GM23338 (cell line): Measurements from ENCODE around the gene ITGA2. TPM values are rescaled to one million over a fixed set of nuclear protein-coding genes. Genes with fewer than 3 reads are reported as not detected.

ENCODE experiments used
- ATAC-seq: fragments of 200-7000 bp; cut with Tn5 transposase; 3 replicates; pipeline ENCODE4 v1.9.1; 2020
- DNase-seq: peaks from one replicate; pipeline ENCODE4 v3.0.0-alpha.2; 2015; ENCODE audit warnings: low spot score
- H2AFZ ChIP-seq: fragments of 200-600 bp; sonication (generic); 2 replicates; pipeline ENCODE4 v1.8.0; 2016; ENCODE audit warnings: antibody characterized with exemption, mild to moderate bottlenecking, moderate library complexity
- H3F3A ChIP-seq: fragments of 200-600 bp; sonication (generic); replicated peaks from 2 replicates; pipeline ENCODE4 v1.8.0; 2017; ENCODE audit warnings: antibody characterized with exemption, mixed run types, low read depth
- H3K27ac ChIP-seq: fragments of 200-600 bp; sonication (generic); 2 replicates; pipeline ENCODE4 v1.6.1; 2016; ENCODE audit warnings: low read depth
- H3K27me3 ChIP-seq: fragments of 200-600 bp; sonication (generic); 2 replicates; pipeline ENCODE4 v1.8.0; 2016; ENCODE audit warnings: mild to moderate bottlenecking, mixed run types, moderate library complexity; ENCODE audit not compliant: insufficient read depth
- H3K36me3 ChIP-seq: fragments of 200-600 bp; sonication (generic); 2 replicates; pipeline ENCODE4 v1.8.0; 2016; ENCODE audit warnings: mild to moderate bottlenecking; ENCODE audit not compliant: insufficient read depth
- H3K4me1 ChIP-seq: fragments of 200-600 bp; sonication (generic); 2 replicates; pipeline ENCODE4 v1.8.0; 2016; ENCODE audit warnings: mild to moderate bottlenecking, moderate library complexity; ENCODE audit not compliant: insufficient read depth
- H3K4me2 ChIP-seq: fragments of 200-600 bp; sonication (generic); 2 replicates; pipeline ENCODE4 v1.7.1; 2017; ENCODE audit warnings: mixed run types
- H3K4me3 ChIP-seq: fragments of 200-600 bp; sonication (generic); 2 replicates; pipeline ENCODE4 v1.6.1; 2016; ENCODE audit warnings: mixed run types
- H3K79me2 ChIP-seq: fragments of 200-600 bp; sonication (generic); replicated peaks from 2 replicates; pipeline ENCODE4 v1.8.0; 2017; ENCODE audit warnings: mild to moderate bottlenecking; ENCODE audit not compliant: insufficient read depth
- H3K9me2 ChIP-seq: fragments of 200-600 bp; sonication (generic); 2 replicates; pipeline ENCODE4 v1.8.0; 2017; ENCODE audit not compliant: insufficient read depth
- H4K20me1 ChIP-seq: fragments of 200-600 bp; sonication (generic); replicated peaks from 2 replicates; pipeline ENCODE4 v1.8.0; 2017; ENCODE audit warnings: mild to moderate bottlenecking; ENCODE audit not compliant: insufficient read depth
- H3K27ac Mint-ChIP-seq: 2 replicates; pipeline ENCODE4 v1.8.0; 2020; ENCODE audit warnings: inconsistent platforms, mild to moderate bottlenecking, moderate library complexity, mixed read lengths
- H3K27me3 Mint-ChIP-seq: 3 replicates; pipeline ENCODE4 v1.8.0; 2022; ENCODE audit warnings: low read depth, mild to moderate bottlenecking, moderate library complexity, mixed read lengths, inconsistent platforms; ENCODE audit not compliant: insufficient read depth, poor library complexity
- H3K36me3 Mint-ChIP-seq: 3 replicates; pipeline ENCODE4 v1.8.0; 2021; ENCODE audit warnings: low read depth, mild to moderate bottlenecking, inconsistent platforms, moderate library complexity, mixed read lengths
- H3K4me1 Mint-ChIP-seq: 3 replicates; pipeline ENCODE4 v1.8.0; 2020; ENCODE audit warnings: mild to moderate bottlenecking, inconsistent platforms, mixed read lengths
- H3K4me3 Mint-ChIP-seq: 3 replicates; pipeline ENCODE4 v1.8.0; 2021; ENCODE audit warnings: moderate library complexity, mild to moderate bottlenecking, inconsistent platforms, mixed read lengths
- H3K9me3 Mint-ChIP-seq: 3 replicates; pipeline ENCODE4 v1.8.0; 2020; ENCODE audit warnings: moderate library complexity, mild to moderate bottlenecking, inconsistent platforms, mixed read lengths
- CREB1 ChIP-seq: fragments of 250-450 bp; sonication (Bioruptor Pico); IDR thresholded peaks from 2 replicates; pipeline ENCODE4 v1.5.0; 2020; ENCODE audit warnings: low read depth, mild to moderate bottlenecking, moderate library complexity
- CTCF ChIP-seq, 2 experiments: fragments of 200-600 bp in 1 of 2; sonication (generic) in 1 of 2; conservative IDR thresholded peaks; 2 replicates each; pipeline versions ENCODE4 v1.5.1 to v1.6.1; 2016 to 2017; ENCODE audit warnings: antibody characterized with exemption in 2 of 2, low read depth in 2 of 2, mild to moderate bottlenecking in 2 of 2, moderate library complexity in 1 of 2
- EZH2 ChIP-seq: fragments of 200-600 bp; sonication (generic); IDR thresholded peaks from one replicate; pipeline ENCODE4 v1.8.0; 2017; ENCODE audit warnings: antibody characterized with exemption, mild to moderate bottlenecking, low read depth; ENCODE audit not compliant: unreplicated experiment
- EZH2phosphoT487 ChIP-seq: fragments of 200-600 bp; sonication (generic); IDR thresholded peaks from one replicate; pipeline ENCODE4 v1.8.1; 2018; ENCODE audit warnings: antibody characterized with exemption; ENCODE audit not compliant: unreplicated experiment
- JUNB ChIP-seq: IDR thresholded peaks from one replicate; pipeline ENCODE4 v1.6.1; 2016; ENCODE audit warnings: antibody characterized with exemption; ENCODE audit not compliant: unreplicated experiment
- NANOG ChIP-seq: IDR thresholded peaks from 2 replicates; pipeline ENCODE4 v1.6.1; 2016; ENCODE audit warnings: antibody characterized with exemption, borderline replicate concordance
- POLR2AphosphoS5 ChIP-seq: IDR thresholded peaks from 2 replicates; pipeline ENCODE4 v1.6.1; 2016; ENCODE audit warnings: antibody characterized with exemption, low read depth
- REST ChIP-seq: IDR thresholded peaks from one replicate; pipeline ENCODE4 v1.6.1; 2018; ENCODE audit warnings: antibody characterized with exemption; ENCODE audit not compliant: unreplicated experiment
- STAT1 ChIP-seq: IDR thresholded peaks from one replicate; pipeline ENCODE4 v1.6.1; 2016; ENCODE audit warnings: antibody characterized with exemption; ENCODE audit not compliant: unreplicated experiment
- ZNF114 ChIP-seq: fragments of 250-450 bp; sonication (Bioruptor Pico); IDR thresholded peaks from 2 replicates; pipeline ENCODE4 v1.5.0; 2020; ENCODE audit warnings: mild to moderate bottlenecking, moderate library complexity
- ZNF331 ChIP-seq: fragments of 250-450 bp; sonication (Bioruptor Pico); IDR thresholded peaks from 2 replicates; pipeline ENCODE4 v1.5.0; 2020; ENCODE audit warnings: low read depth, mild to moderate bottlenecking, moderate library complexity
- polyA plus RNA-seq: library from polyadenylated mRNA; unstranded; fragments of >200 nt; fragmentation: Nextera tagmentation; extraction: Ambion mirVana; gene quantifications from 2 replicates; pipeline ENCODE4 v1.2.1, GENCODE V29; 2016
- total RNA-seq: library from RNA; depleted of rRNA; stranded (reverse); fragments of >200 nt; shearing (Covaris generic); gene quantifications from 2 replicates; pipeline ENCODE4 v1.2.3, GENCODE V29; 2014
- TF ChIP-seq, protein P1 (sequence below): IDR thresholded peaks from 2 replicates; pipeline ENCODE4 v1.6.1; 2016; ENCODE audit warnings: antibody characterized with exemption
- TF ChIP-seq, protein P2 (sequence below): fragments of 250-450 bp; sonication (Bioruptor Pico); IDR thresholded peaks from 2 replicates; pipeline ENCODE4 v1.5.0; 2020; ENCODE audit warnings: mild to moderate bottlenecking, moderate library complexity

ITGA2 gene
- total and polyA plus RNA-seq, 2 experiments from 2014 or later = 2.6 to 7.1 TPM

DNA sequence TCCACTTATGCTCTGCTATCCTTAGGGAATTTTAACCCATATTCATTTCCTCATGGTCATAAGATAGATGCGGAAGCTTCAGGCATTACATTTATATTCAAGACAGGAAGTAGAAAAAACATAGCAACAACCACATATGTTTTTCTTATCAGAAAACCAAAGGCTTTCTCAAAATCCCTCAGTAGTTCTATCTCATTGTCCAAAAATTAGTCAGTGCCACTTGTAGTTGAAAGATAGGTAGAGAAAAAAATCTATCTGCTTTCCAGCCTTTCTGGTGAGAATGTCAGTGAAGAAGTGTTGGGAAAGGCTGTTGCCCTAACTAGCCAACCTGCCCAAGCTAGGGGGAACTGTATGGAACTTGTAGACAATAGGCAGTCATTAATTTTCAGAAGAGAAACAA is 143.9 kb downstream of the ITGA2 start:
- Histone ChIP-seq H3K27ac (no peak overlapping the region), H2AFZ (no peak overlapping the region), H3K4me1 (no peaks in the 10 kb centered on the region), H3K4me2 (no peak overlapping the region), H3K27me3 (no peaks in the 10 kb centered on the region), H3K36me3 (no peaks in the 10 kb centered on the region), H3K4me3 (no peak overlapping the region), H3F3A (no peaks in the 10 kb centered on the region), H3K79me2 (no peaks in the 10 kb centered on the region), H4K20me1 (no peaks in the 10 kb centered on the region; the same call in 1 of the 2 replicates), H3K9me2 (0 out of 2 replicates have a peak, but pooled peaks cover 6% of the 10 kb centered on the region)
- Mint-ChIP-seq H3K27me3 (no peaks in the 10 kb centered on the region), H3K27ac (no peak overlapping the region), H3K4me1 (no peaks in the 10 kb centered on the region; the same call in 2 of the 3 replicates), H3K9me3 (no peaks in the 10 kb centered on the region), H3K4me3 (no peak overlapping the region), H3K36me3 (no peaks in the 10 kb centered on the region; the same call in 2 of the 3 replicates)
- DNase-seq = no peak
- TF ChIP-seq ZNF114 (CRISPR knock-in tag) (no peak), EZH2phosphoT487 (no peak), REST (no peak), STAT1 (no peak), NANOG (no peak), CREB1 (CRISPR knock-in tag) (no peak), CTCF (conservative IDR thresholded peaks at IDR 0.05; ENCODE audit: low read depth in 2 of 2) (no peak), JUNB (no peak), POLR2AphosphoS5 (no peak), ZNF331 (CRISPR knock-in tag) (no peak), EZH2 (no peak)
- TF ChIP-seq, protein P1, sequence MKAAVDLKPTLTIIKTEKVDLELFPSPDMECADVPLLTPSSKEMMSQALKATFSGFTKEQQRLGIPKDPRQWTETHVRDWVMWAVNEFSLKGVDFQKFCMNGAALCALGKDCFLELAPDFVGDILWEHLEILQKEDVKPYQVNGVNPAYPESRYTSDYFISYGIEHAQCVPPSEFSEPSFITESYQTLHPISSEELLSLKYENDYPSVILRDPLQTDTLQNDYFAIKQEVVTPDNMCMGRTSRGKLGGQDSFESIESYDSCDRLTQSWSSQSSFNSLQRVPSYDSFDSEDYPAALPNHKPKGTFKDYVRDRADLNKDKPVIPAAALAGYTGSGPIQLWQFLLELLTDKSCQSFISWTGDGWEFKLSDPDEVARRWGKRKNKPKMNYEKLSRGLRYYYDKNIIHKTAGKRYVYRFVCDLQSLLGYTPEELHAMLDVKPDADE = no peak
- TF ChIP-seq, protein P2, sequence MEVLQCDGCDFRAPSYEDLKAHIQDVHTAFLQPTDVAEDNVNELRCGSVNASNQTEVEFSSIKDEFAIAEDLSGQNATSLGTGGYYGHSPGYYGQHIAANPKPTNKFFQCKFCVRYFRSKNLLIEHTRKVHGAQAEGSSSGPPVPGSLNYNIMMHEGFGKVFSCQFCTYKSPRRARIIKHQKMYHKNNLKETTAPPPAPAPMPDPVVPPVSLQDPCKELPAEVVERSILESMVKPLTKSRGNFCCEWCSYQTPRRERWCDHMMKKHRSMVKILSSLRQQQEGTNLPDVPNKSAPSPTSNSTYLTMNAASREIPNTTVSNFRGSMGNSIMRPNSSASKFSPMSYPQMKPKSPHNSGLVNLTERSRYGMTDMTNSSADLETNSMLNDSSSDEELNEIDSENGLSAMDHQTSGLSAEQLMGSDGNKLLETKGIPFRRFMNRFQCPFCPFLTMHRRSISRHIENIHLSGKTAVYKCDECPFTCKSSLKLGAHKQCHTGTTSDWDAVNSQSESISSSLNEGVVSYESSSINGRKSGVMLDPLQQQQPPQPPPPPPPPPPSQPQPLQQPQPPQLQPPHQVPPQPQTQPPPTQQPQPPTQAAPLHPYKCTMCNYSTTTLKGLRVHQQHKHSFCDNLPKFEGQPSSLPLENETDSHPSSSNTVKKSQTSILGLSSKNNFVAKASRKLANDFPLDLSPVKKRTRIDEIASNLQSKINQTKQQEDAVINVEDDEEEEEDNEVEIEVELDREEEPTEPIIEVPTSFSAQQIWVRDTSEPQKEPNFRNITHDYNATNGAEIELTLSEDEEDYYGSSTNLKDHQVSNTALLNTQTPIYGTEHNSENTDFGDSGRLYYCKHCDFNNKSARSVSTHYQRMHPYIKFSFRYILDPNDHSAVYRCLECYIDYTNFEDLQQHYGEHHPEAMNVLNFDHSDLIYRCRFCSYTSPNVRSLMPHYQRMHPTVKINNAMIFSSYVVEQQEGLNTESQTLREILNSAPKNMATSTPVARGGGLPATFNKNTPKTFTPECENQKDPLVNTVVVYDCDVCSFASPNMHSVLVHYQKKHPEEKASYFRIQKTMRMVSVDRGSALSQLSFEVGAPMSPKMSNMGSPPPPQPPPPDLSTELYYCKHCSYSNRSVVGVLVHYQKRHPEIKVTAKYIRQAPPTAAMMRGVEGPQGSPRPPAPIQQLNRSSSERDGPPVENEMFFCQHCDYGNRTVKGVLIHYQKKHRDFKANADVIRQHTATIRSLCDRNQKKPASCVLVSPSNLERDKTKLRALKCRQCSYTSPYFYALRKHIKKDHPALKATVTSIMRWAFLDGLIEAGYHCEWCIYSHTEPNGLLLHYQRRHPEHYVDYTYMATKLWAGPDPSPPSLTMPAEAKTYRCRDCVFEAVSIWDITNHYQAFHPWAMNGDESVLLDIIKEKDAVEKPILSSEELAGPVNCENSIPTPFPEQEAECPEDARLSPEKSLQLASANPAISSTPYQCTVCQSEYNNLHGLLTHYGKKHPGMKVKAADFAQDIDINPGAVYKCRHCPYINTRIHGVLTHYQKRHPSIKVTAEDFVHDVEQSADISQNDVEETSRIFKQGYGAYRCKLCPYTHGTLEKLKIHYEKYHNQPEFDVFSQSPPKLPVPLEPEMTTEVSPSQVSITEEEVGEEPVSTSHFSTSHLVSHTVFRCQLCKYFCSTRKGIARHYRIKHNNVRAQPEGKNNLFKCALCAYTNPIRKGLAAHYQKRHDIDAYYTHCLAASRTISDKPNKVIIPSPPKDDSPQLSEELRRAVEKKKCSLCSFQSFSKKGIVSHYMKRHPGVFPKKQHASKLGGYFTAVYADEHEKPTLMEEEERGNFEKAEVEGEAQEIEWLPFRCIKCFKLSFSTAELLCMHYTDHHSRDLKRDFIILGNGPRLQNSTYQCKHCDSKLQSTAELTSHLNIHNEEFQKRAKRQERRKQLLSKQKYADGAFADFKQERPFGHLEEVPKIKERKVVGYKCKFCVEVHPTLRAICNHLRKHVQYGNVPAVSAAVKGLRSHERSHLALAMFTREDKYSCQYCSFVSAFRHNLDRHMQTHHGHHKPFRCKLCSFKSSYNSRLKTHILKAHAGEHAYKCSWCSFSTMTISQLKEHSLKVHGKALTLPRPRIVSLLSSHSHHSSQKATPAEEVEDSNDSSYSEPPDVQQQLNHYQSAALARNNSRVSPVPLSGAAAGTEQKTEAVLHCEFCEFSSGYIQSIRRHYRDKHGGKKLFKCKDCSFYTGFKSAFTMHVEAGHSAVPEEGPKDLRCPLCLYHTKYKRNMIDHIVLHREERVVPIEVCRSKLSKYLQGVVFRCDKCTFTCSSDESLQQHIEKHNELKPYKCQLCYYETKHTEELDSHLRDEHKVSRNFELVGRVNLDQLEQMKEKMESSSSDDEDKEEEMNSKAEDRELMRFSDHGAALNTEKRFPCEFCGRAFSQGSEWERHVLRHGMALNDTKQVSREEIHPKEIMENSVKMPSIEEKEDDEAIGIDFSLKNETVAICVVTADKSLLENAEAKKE (CRISPR knock-in tag) = no peak
- no peak for ATAC-seq
